Measurements from ENCODE around the gene ADARB2. TPM values are rescaled to one million over a fixed set of nuclear protein-coding genes. Genes with fewer than 3 reads are reported as not detected.

The ADARB2 gene
- total RNA-seq, 1 donor from 2014 or later: 1.8 TPM

GRCh38 chr10:1574719-1575118 lies 162.6 kb downstream of the ADARB2 start:
- Mint-ChIP-seq H3K36me3 (ENCODE audit: low read depth) (peaks cover 6% of the 10 kb centered on the region), H3K27me3 (ENCODE audit: low read depth) (peaks cover 19% of the 10 kb centered on the region), H3K27ac (ENCODE audit: unreplicated experiment) (peak overlapping the region; percentile 30), H3K4me1 (peaks cover 16% of the 10 kb centered on the region), H3K9me3 (peaks cover 2% of the 10 kb centered on the region), H3K4me3 (no peak overlapping the region)
- DNase-seq (ENCODE audit: low read depth, low spot score): no peak
- TF ChIP-seq CTCF (conservative IDR thresholded peaks at IDR 0.05): no peak

- Mint-ChIP-seq H3K27me3 (ENCODE audit: low read depth) (peaks cover 19% of the 10 kb centered on the region), H3K36me3 (ENCODE audit: low read depth) (peaks cover 6% of the 10 kb centered on the region), H3K27ac (ENCODE audit: unreplicated experiment) (no peak overlapping the region), H3K9me3 (peaks cover 2% of the 10 kb centered on the region), H3K4me3 (no peak overlapping the region), H3K4me1 (peaks cover 16% of the 10 kb centered on the region)
- TF ChIP-seq CTCF (conservative IDR thresholded peaks at IDR 0.05): no peak
- no peak for DNase-seq (ENCODE audit: low read depth, low spot score)
Measured at GRCh38 chr10:1573981-1574380, 163.3 kb downstream of the ADARB2 start.

- H3K36me3 Mint-ChIP-seq (ENCODE audit: low read depth): peaks cover 6% of the 10 kb centered on the region
- DNase-seq (ENCODE audit: low read depth, low spot score): no peak
- H3K4me3 Mint-ChIP-seq: no peak overlapping the region
- peaks cover 16% of the 10 kb centered on the region for H3K4me1 Mint-ChIP-seq
- H3K27me3 Mint-ChIP-seq (ENCODE audit: low read depth): peaks cover 23% of the 10 kb centered on the region
- peaks cover 2% of the 10 kb centered on the region for H3K9me3 Mint-ChIP-seq
- H3K27ac Mint-ChIP-seq (ENCODE audit: unreplicated experiment): no peak overlapping the region
- TF ChIP-seq CTCF (conservative IDR thresholded peaks at IDR 0.05): no peak
Measured at GRCh38 chr10:1573334-1573969, 163.9 kb downstream of the ADARB2 start.

GRCh38 chr10:1572519-1573333 lies 164.6 kb downstream of the ADARB2 start:
- Mint-ChIP-seq H3K9me3 (peaks cover 2% of the 10 kb centered on the region), H3K4me1 (peaks cover 16% of the 10 kb centered on the region), H3K4me3 (peak overlapping the region; percentile 72), H3K27ac (ENCODE audit: unreplicated experiment) (no peak overlapping the region), H3K27me3 (ENCODE audit: low read depth) (peaks cover 23% of the 10 kb centered on the region), H3K36me3 (ENCODE audit: low read depth) (peaks cover 6% of the 10 kb centered on the region)
- no peak for TF ChIP-seq CTCF (conservative IDR thresholded peaks at IDR 0.05)
- DNase-seq (ENCODE audit: low read depth, low spot score): no peak

- H3K4me3 Mint-ChIP-seq: peak overlapping the region; percentile 72
- H3K36me3 Mint-ChIP-seq (ENCODE audit: low read depth): peaks cover 6% of the 10 kb centered on the region
- TF ChIP-seq CTCF (conservative IDR thresholded peaks at IDR 0.05): no peak
- peaks cover 23% of the 10 kb centered on the region for H3K27me3 Mint-ChIP-seq (ENCODE audit: low read depth)
- H3K9me3 Mint-ChIP-seq: peaks cover 2% of the 10 kb centered on the region
- peaks cover 16% of the 10 kb centered on the region for H3K4me1 Mint-ChIP-seq
- no peak for DNase-seq (ENCODE audit: low read depth, low spot score)
- peak overlapping the region; percentile 73 for H3K27ac Mint-ChIP-seq (ENCODE audit: unreplicated experiment)
Measured at GRCh38 chr10:1571587-1572237, 165.6 kb downstream of the ADARB2 start.
